Kidney tubule cell (primary cell): ENCODE data around the gene MAP3K3.
"Not testable (repeated sequence)": the region's sequence is repeated elsewhere in the genome, so short reads cannot be mapped to it uniquely, and the experiment has no call there.

Experiments
- DNase-seq: peaks from one replicate; pipeline ENCODE4 v3.0.0-alpha.2; 2018; ENCODE audit warnings: low spot score

MAP3K3 gene

GRCh38 chr17:63705657-63706056 is 83.4 kb downstream of the MAP3K3 start:
- no peak for DNase-seq

GRCh38 chr17:63706336-63707082 is 84.3 kb downstream of the MAP3K3 start:
- DNase-seq, result no peak

GRCh38 chr17:63707151-63707550 is 84.9 kb downstream of the MAP3K3 start:
- DNase-seq, result no peak

- no peak for DNase-seq
These were observed 86.9 kb downstream of the MAP3K3 start for GRCh38 chr17:63709110-63709509.

- DNase-seq, result no peak
These were observed 92.5 kb downstream of the MAP3K3 start for GRCh38 chr17:63714550-63715277.

- DNase-seq, result no peak
These were observed 94.2 kb downstream of the MAP3K3 start for GRCh38 chr17:63716426-63716825.

- DNase-seq, result no peak
These were observed 96.8 kb downstream of the MAP3K3 start for GRCh38 chr17:63718988-63719387.

GRCh38 chr17:63720194-63720593 is 98.0 kb downstream of the MAP3K3 start:
- not testable (repeated sequence) for DNase-seq

- DNase-seq, result no peak
These were observed 100.2 kb downstream of the MAP3K3 start for GRCh38 chr17:63722403-63722802.

- DNase-seq, result no peak
These were observed 113.5 kb downstream of the MAP3K3 start for GRCh38 chr17:63735691-63736090.

- peak; percentile 27 for DNase-seq
These were observed 118.4 kb downstream of the MAP3K3 start for GRCh38 chr17:63740464-63741142.

- DNase-seq, result no peak
These were observed 118.9 kb downstream of the MAP3K3 start for GRCh38 chr17:63741143-63741407.

- peak; percentile 99 for DNase-seq
These were observed 119.4 kb downstream of the MAP3K3 start, which contains the start of gene STRADA for GRCh38 chr17:63741408-63742173. Gene STRADA, minus strand, starts transcription at chr17:63741799. Its CDS starts 13,430 bp downstream, at chr17:63728369.
